ENCODE measurements around the gene RTTN. TPM values are rescaled to one million over a fixed set of nuclear protein-coding genes. Genes with fewer than 3 reads are reported as not detected.
"Not testable (repeated sequence)": the region's sequence is repeated elsewhere in the genome, so short reads cannot be mapped to it uniquely, and the experiment has no call there.

RTTN gene
- total RNA-seq, 2 experiments from 2014 or later, result 30.2 to 32.0 TPM

- H3K4me3 Mint-ChIP-seq; DNase-seq; intact Hi-C loops (cut with micrococcal nuclease); H3K27me3 Mint-ChIP-seq (ENCODE audit: low read depth); H3K27ac Mint-ChIP-seq: not testable (repeated sequence)
- CTCF ChIA-PET, result interaction anchor here (2.6 kb wide), 1 partner anchor 16 kb away, joined by 9 read pairs; no protein-coding TSS in a partner anchor
- Mint-ChIP-seq H3K9me3 (peaks cover 21% of the 10 kb centered on the region), H3K4me1 (ENCODE audit: low read depth) (peaks cover 20% of the 10 kb centered on the region), H3K36me3 (ENCODE audit: low read depth) (peaks cover 31% of the 10 kb centered on the region)
Observed at GRCh38 chr18:69975294-69975693, 230.2 kb downstream of the RTTN start.

GRCh38 chr18:69974365-69974764 is 231.1 kb downstream of the RTTN start:
- intact Hi-C loops (cut with micrococcal nuclease), result no loop called here
- Mint-ChIP-seq H3K4me3 (no peak overlapping the region), H3K36me3 (ENCODE audit: low read depth) (peaks cover 30% of the 10 kb centered on the region), H3K4me1 (ENCODE audit: low read depth) (peaks cover 11% of the 10 kb centered on the region), H3K27ac (no peak overlapping the region), H3K27me3 (ENCODE audit: low read depth) (no peaks in the 10 kb centered on the region), H3K9me3 (peaks cover 21% of the 10 kb centered on the region)
- CTCF ChIA-PET, result no interaction called here
- no peak for DNase-seq

GRCh38 chr18:69969491-69969890 is 236.0 kb downstream of the RTTN start:
- peaks cover 6% of the 10 kb centered on the region for H3K36me3 Mint-ChIP-seq (ENCODE audit: low read depth)
- H3K9me3 Mint-ChIP-seq, result peaks cover 5% of the 10 kb centered on the region

GRCh38 chr18:69968039-69968438 is 237.4 kb downstream of the RTTN start:
- no peaks in the 10 kb centered on the region for H3K27me3 Mint-ChIP-seq (ENCODE audit: low read depth)
- CTCF ChIA-PET, result interaction anchor here (0.7 to 2.3 kb wide), 5 partner anchors 8 to 306 kb away, joined by 3 to 8 read pairs (median 4); no protein-coding TSS in a partner anchor
- no peak overlapping the region for H3K27ac Mint-ChIP-seq
- intact Hi-C loops (cut with micrococcal nuclease), result loop anchor here (1.0 to 10.0 kb wide), 2 partner anchors 9 to 493 kb away; no protein-coding TSS in a partner anchor
- peaks cover 9% of the 10 kb centered on the region for H3K4me1 Mint-ChIP-seq (ENCODE audit: low read depth)
- peak; percentile 72 for DNase-seq
- peaks cover 6% of the 10 kb centered on the region for H3K36me3 Mint-ChIP-seq (ENCODE audit: low read depth)
- H3K9me3 Mint-ChIP-seq, result peaks cover 5% of the 10 kb centered on the region
- H3K4me3 Mint-ChIP-seq, result peak overlapping the region; percentile 35

More at GRCh38 chr18:69969491-69969890, 236.0 kb downstream of the RTTN start:
- no peaks in the 10 kb centered on the region for H3K27me3 Mint-ChIP-seq (ENCODE audit: low read depth)
- DNase-seq, result no peak
- H3K27ac Mint-ChIP-seq, result no peak overlapping the region
- no peak overlapping the region for H3K4me3 Mint-ChIP-seq
- intact Hi-C loops (cut with micrococcal nuclease), result loop anchor here (1.0 to 10.0 kb wide), 2 partner anchors 9 to 495 kb away; no protein-coding TSS in a partner anchor
- CTCF ChIA-PET, result no interaction called here
- peaks cover 9% of the 10 kb centered on the region for H3K4me1 Mint-ChIP-seq (ENCODE audit: low read depth)

- Mint-ChIP-seq H3K27ac (no peak overlapping the region), H3K36me3 (ENCODE audit: low read depth) (no peaks in the 10 kb centered on the region), H3K9me3 (no peaks in the 10 kb centered on the region), H3K4me3 (no peak overlapping the region), H3K4me1 (ENCODE audit: low read depth) (peaks cover 20% of the 10 kb centered on the region), H3K27me3 (ENCODE audit: low read depth) (no peaks in the 10 kb centered on the region)
- intact Hi-C loops (cut with micrococcal nuclease), result loop anchor here (10.0 kb wide), 1 partner anchor 488 kb away; no protein-coding TSS in a partner anchor
- no peak for DNase-seq
- CTCF ChIA-PET, result no interaction called here
Observed at GRCh38 chr18:69963196-69963595, 242.3 kb downstream of the RTTN start.

- peaks cover 11% of the 10 kb centered on the region for H3K4me1 Mint-ChIP-seq (ENCODE audit: low read depth)
- CTCF ChIA-PET, result no interaction called here
- H3K36me3 Mint-ChIP-seq (ENCODE audit: low read depth), result no peaks in the 10 kb centered on the region
- H3K4me3 Mint-ChIP-seq, result no peak overlapping the region
- no peaks in the 10 kb centered on the region for H3K27me3 Mint-ChIP-seq (ENCODE audit: low read depth)
- no peaks in the 10 kb centered on the region for H3K9me3 Mint-ChIP-seq
- no peak for DNase-seq
- intact Hi-C loops (cut with micrococcal nuclease), result loop anchor here (10.0 kb wide), 1 partner anchor 487 kb away; no protein-coding TSS in a partner anchor
- H3K27ac Mint-ChIP-seq, result no peak overlapping the region
Observed at GRCh38 chr18:69961718-69962117, 243.8 kb downstream of the RTTN start.

- Mint-ChIP-seq H3K9me3 (no peaks in the 10 kb centered on the region), H3K27ac (no peak overlapping the region), H3K4me1 (ENCODE audit: low read depth) (peaks cover 24% of the 10 kb centered on the region), H3K36me3 (ENCODE audit: low read depth) (no peaks in the 10 kb centered on the region), H3K27me3 (ENCODE audit: low read depth) (no peaks in the 10 kb centered on the region), H3K4me3 (peak overlapping the region; percentile 27)
- CTCF ChIA-PET, result interaction anchor here (0.7 to 3.0 kb wide), 9 partner anchors 9 to 124 kb away, joined by 3 to 11 read pairs (median 8); no protein-coding TSS in a partner anchor
- intact Hi-C loops (cut with micrococcal nuclease), result loop anchor here (1.0 to 2.0 kb wide), 6 partner anchors 14 to 247 kb away; partner anchors contain the start of gene RTTN
- peak; percentile 66 for DNase-seq
Observed at GRCh38 chr18:69958422-69958821, 247.1 kb downstream of the RTTN start.

GRCh38 chr18:69957747-69958146 is 247.7 kb downstream of the RTTN start:
- H3K4me1 Mint-ChIP-seq (ENCODE audit: low read depth), result peaks cover 27% of the 10 kb centered on the region
- H3K4me3 Mint-ChIP-seq, result peak overlapping the region; percentile 27
- intact Hi-C loops (cut with micrococcal nuclease), result loop anchor here (1.0 to 2.0 kb wide), 7 partner anchors 8 to 248 kb away; partner anchors contain the start of gene RTTN
- H3K27ac Mint-ChIP-seq, result no peak overlapping the region
- no peak for DNase-seq
- H3K9me3 Mint-ChIP-seq, result peaks cover 3% of the 10 kb centered on the region
- H3K36me3 Mint-ChIP-seq (ENCODE audit: low read depth), result peaks cover 7% of the 10 kb centered on the region
- no peaks in the 10 kb centered on the region for H3K27me3 Mint-ChIP-seq (ENCODE audit: low read depth)
- CTCF ChIA-PET, result interaction anchor here (1.5 kb wide), 1 partner anchor 14 kb away, joined by 9 read pairs; no protein-coding TSS in a partner anchor

- Mint-ChIP-seq H3K27ac (no peak overlapping the region), H3K36me3 (ENCODE audit: low read depth) (peaks cover 7% of the 10 kb centered on the region), H3K27me3 (ENCODE audit: low read depth) (no peaks in the 10 kb centered on the region), H3K9me3 (peaks cover 3% of the 10 kb centered on the region), H3K4me1 (ENCODE audit: low read depth) (peaks cover 28% of the 10 kb centered on the region), H3K4me3 (no peak overlapping the region)
- DNase-seq, result peak; percentile 37
- CTCF ChIA-PET, result interaction anchor here (0.5 to 2.2 kb wide), 11 partner anchors 10 to 225 kb away, joined by 3 to 7 read pairs (median 3); partner anchors contain the start of gene CD226
- intact Hi-C loops (cut with micrococcal nuclease), result loop anchor here (1.0 kb wide), 1 partner anchor 8 kb away; no protein-coding TSS in a partner anchor
Observed at GRCh38 chr18:69956665-69957620, 248.5 kb downstream of the RTTN start.

- peaks cover 7% of the 10 kb centered on the region for H3K36me3 Mint-ChIP-seq (ENCODE audit: low read depth)
- H3K27ac Mint-ChIP-seq, result no peak overlapping the region
- CTCF ChIA-PET, result interaction anchor here (0.8 to 2.2 kb wide), 7 partner anchors 9 to 99 kb away, joined by 3 to 7 read pairs (median 3); partner anchors contain the start of gene CD226
- no peaks in the 10 kb centered on the region for H3K27me3 Mint-ChIP-seq (ENCODE audit: low read depth)
- H3K4me1 Mint-ChIP-seq (ENCODE audit: low read depth), result peaks cover 36% of the 10 kb centered on the region
- H3K9me3 Mint-ChIP-seq, result peaks cover 3% of the 10 kb centered on the region
- intact Hi-C loops (cut with micrococcal nuclease), result no loop called here
- no peak overlapping the region for H3K4me3 Mint-ChIP-seq
- peak; percentile 40 for DNase-seq
Observed at GRCh38 chr18:69956057-69956456, 249.4 kb downstream of the RTTN start.

- Mint-ChIP-seq H3K27ac (no peak overlapping the region), H3K27me3 (ENCODE audit: low read depth) (no peaks in the 10 kb centered on the region), H3K9me3 (peaks cover 3% of the 10 kb centered on the region), H3K4me1 (ENCODE audit: low read depth) (peaks cover 36% of the 10 kb centered on the region), H3K4me3 (no peak overlapping the region), H3K36me3 (ENCODE audit: low read depth) (peaks cover 7% of the 10 kb centered on the region)
- intact Hi-C loops (cut with micrococcal nuclease), result no loop called here
- CTCF ChIA-PET, result interaction anchor here (0.6 to 2.2 kb wide), 5 partner anchors 8 to 73 kb away, joined by 3 to 7 read pairs (median 4); no protein-coding TSS in a partner anchor
- no peak for DNase-seq
Observed at GRCh38 chr18:69954719-69955480, 250.6 kb downstream of the RTTN start.

All from activated naive CD4-positive, alpha-beta T cell treated with anti-CD3 and anti-CD28 coated beads for 36 hours (primary cell).